ENCODE results near the gene TIMM21. TPM values are rescaled to one million over a fixed set of nuclear protein-coding genes. Genes with fewer than 3 reads are reported as not detected.

Gene TIMM21
- total RNA-seq, 1 experiment from 2014 or later, result 15.6 TPM

DNA sequence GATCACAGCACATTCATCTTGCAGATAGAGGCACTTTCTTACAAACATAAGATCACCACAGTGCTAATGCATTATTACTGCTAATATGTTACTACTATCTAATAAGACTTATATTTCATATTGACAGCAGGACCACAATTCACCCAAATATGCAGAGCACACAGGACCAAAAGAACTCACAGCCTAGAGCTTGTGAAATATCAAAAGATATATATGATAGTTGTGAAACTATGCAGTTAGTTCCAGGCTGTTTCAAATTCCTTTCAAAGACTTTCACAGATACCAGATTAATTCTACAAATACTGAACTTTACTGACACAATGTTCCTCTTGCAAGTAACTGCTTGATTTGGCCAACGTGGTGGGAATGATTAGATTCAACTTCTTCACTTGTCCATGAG, 23.7 kb upstream of the TIMM21 start:
- no peaks in the 10 kb centered on the region for H3K4me1 Mint-ChIP-seq (ENCODE audit: low read depth, unreplicated experiment)
- intact Hi-C loops (cut with micrococcal nuclease; ENCODE audit: unreplicated experiment), result no loop called here
- no TSS peak for BruUV-seq (replicated peaks)

DNA sequence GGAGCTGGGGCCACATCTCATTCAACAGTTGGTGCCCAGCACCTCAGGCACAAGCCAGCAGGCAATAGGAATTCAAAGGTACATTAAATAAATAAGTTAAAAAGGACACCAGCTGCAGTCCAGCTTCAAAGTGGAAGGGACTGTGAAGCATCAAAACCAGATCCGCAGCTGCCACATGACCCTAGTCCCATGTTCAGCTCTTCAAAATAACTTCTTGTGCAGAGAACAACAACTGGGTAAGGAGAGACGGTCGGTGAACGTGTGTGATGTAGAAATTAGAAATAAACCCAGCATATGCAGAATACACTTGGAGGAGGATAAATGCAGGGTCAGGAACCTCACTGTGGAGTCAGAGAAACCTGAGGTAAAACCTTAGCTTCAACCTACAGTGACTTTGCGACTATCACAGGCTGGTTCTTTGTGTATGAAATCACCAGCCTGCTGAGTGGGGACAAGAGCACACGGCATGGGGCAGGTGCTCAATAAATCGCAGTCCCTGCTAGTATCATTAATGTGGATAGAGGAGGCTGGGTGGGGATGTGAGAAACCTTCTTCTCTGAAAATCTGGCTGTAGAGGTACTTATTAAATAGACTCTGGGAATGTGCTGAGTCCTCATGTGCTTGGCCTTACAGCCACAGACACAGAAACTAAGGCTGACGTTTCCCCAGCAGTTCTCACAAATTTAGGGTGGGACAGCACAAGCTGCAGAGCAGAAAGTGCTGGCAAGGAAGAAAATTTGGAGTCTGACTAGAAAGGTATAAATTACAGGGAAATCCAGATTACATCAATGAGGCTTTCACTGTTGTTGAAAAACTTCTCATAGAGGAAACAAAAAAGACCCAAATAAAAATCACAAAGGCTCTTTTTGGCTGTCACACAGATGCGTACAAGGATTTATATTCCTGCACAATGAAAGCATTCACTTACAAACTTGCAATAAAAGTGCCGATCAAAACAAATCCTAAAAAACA, 21.4 kb upstream of the TIMM21 start:
- no peaks in the 10 kb centered on the region for H3K9me3 ChIP-seq
- H3K4me1 Mint-ChIP-seq (ENCODE audit: low read depth, unreplicated experiment), result no peaks in the 10 kb centered on the region
- no peaks in the 10 kb centered on the region for H3K36me3 ChIP-seq (ENCODE audit: control insufficient read depth, insufficient read depth, low read length)
- H3K4me3 ChIP-seq (ENCODE audit: low read depth, low read length), result no peak overlapping the region
- H3K27me3 Mint-ChIP-seq (ENCODE audit: insufficient read depth, unreplicated experiment), result peaks cover 17% of the 10 kb centered on the region
- H3K9me3 Mint-ChIP-seq (ENCODE audit: unreplicated experiment), result no peaks in the 10 kb centered on the region
- CTCF ChIA-PET, result no interaction called here
- no peaks in the 10 kb centered on the region for H3K4me1 ChIP-seq
- TF ChIP-seq, protein P1, sequence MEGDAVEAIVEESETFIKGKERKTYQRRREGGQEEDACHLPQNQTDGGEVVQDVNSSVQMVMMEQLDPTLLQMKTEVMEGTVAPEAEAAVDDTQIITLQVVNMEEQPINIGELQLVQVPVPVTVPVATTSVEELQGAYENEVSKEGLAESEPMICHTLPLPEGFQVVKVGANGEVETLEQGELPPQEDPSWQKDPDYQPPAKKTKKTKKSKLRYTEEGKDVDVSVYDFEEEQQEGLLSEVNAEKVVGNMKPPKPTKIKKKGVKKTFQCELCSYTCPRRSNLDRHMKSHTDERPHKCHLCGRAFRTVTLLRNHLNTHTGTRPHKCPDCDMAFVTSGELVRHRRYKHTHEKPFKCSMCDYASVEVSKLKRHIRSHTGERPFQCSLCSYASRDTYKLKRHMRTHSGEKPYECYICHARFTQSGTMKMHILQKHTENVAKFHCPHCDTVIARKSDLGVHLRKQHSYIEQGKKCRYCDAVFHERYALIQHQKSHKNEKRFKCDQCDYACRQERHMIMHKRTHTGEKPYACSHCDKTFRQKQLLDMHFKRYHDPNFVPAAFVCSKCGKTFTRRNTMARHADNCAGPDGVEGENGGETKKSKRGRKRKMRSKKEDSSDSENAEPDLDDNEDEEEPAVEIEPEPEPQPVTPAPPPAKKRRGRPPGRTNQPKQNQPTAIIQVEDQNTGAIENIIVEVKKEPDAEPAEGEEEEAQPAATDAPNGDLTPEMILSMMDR (IDR thresholded peaks at IDR 0.05; ENCODE audit: insufficient read depth in 1 of 2, low read depth in 1 of 2, low read length in 1 of 2, severe bottlenecking in 1 of 2, unreplicated experiment in 1 of 2), result no peak
- intact Hi-C loops (cut with micrococcal nuclease; ENCODE audit: unreplicated experiment), result no loop called here
- no peaks in the 10 kb centered on the region for H3K36me3 Mint-ChIP-seq (ENCODE audit: insufficient read depth, unreplicated experiment)
- no peak overlapping the region for H3K4me3 Mint-ChIP-seq (ENCODE audit: unreplicated experiment)
- no peak for DNase-seq
- no peak overlapping the region for H3K27ac Mint-ChIP-seq (ENCODE audit: unreplicated experiment)
- POLR2A ChIA-PET, result no interaction called here
- no TSS peak for BruUV-seq (replicated peaks)
- no peaks in the 10 kb centered on the region for H3K27me3 ChIP-seq (replicated peaks; ENCODE audit: control insufficient read depth, insufficient read depth, low read length)

More for the DNA sequence above, 23.7 kb upstream of the TIMM21 start:
- DNase-seq, result no peak
- H3K27me3 ChIP-seq (replicated peaks; ENCODE audit: control insufficient read depth, insufficient read depth, low read length), result no peaks in the 10 kb centered on the region
- Mint-ChIP-seq H3K27ac (ENCODE audit: unreplicated experiment) (no peak overlapping the region), H3K9me3 (ENCODE audit: unreplicated experiment) (no peaks in the 10 kb centered on the region), H3K27me3 (ENCODE audit: insufficient read depth, unreplicated experiment) (peaks cover 18% of the 10 kb centered on the region), H3K4me3 (ENCODE audit: unreplicated experiment) (no peak overlapping the region), H3K36me3 (ENCODE audit: insufficient read depth, unreplicated experiment) (no peaks in the 10 kb centered on the region)
- no peaks in the 10 kb centered on the region for H3K4me1 ChIP-seq
- H3K4me3 ChIP-seq (ENCODE audit: low read depth, low read length), result no peak overlapping the region
- TF ChIP-seq, protein P1 (IDR thresholded peaks at IDR 0.05; ENCODE audit: insufficient read depth in 1 of 2, low read depth in 1 of 2, low read length in 1 of 2, severe bottlenecking in 1 of 2, unreplicated experiment in 1 of 2), result no peak
- CTCF ChIA-PET, result no interaction called here
- H3K36me3 ChIP-seq (ENCODE audit: control insufficient read depth, insufficient read depth, low read length), result no peaks in the 10 kb centered on the region
- POLR2A ChIA-PET, result no interaction called here
- no peaks in the 10 kb centered on the region for H3K9me3 ChIP-seq

DNA sequence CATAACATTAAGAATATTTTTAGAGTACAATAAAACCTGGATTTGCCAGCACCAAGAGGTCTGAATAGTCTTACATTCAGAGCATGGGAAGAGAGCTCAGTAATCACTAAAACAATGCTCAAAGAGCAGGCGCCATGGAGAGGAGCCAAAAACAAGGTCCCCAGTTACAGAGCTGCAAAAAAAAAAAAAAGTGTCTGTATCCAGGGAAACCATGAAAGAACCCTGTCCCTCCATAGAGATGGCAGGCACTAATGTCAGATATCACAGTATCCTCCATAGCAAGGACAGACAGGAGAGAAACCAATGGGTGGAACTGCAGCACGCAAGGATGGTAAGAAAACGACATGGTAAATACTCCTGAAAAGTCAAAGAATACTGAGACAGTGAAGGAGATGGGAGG, 20.2 kb upstream of the TIMM21 start:
- Mint-ChIP-seq H3K9me3 (ENCODE audit: unreplicated experiment) (no peaks in the 10 kb centered on the region), H3K27ac (ENCODE audit: unreplicated experiment) (no peak overlapping the region), H3K4me1 (ENCODE audit: low read depth, unreplicated experiment) (no peaks in the 10 kb centered on the region), H3K4me3 (ENCODE audit: unreplicated experiment) (no peak overlapping the region), H3K36me3 (ENCODE audit: insufficient read depth, unreplicated experiment) (no peaks in the 10 kb centered on the region), H3K27me3 (ENCODE audit: insufficient read depth, unreplicated experiment) (peaks cover 14% of the 10 kb centered on the region)
- Histone ChIP-seq H3K4me3 (ENCODE audit: low read depth, low read length) (no peak overlapping the region), H3K4me1 (no peaks in the 10 kb centered on the region), H3K36me3 (ENCODE audit: control insufficient read depth, insufficient read depth, low read length) (no peaks in the 10 kb centered on the region), H3K9me3 (no peaks in the 10 kb centered on the region), H3K27me3 (replicated peaks; ENCODE audit: control insufficient read depth, insufficient read depth, low read length) (no peaks in the 10 kb centered on the region)
- intact Hi-C loops (cut with micrococcal nuclease; ENCODE audit: unreplicated experiment), result no loop called here
- TF ChIP-seq, protein P1 (IDR thresholded peaks at IDR 0.05; ENCODE audit: insufficient read depth in 1 of 2, low read depth in 1 of 2, low read length in 1 of 2, severe bottlenecking in 1 of 2, unreplicated experiment in 1 of 2), result no peak
- no TSS peak for BruUV-seq (replicated peaks)
- ChIA-PET POLR2A (no interaction called here), CTCF (no interaction called here)
- DNase-seq, result no peak

All from Caco-2 (cell line).